Measurements from ENCODE around the gene GATA5. TPM values are rescaled to one million over a fixed set of nuclear protein-coding genes. Genes with fewer than 3 reads are reported as not detected.

GATA5 gene
- total and polyA plus RNA-seq, 9 donors = 0.08 to 5.5 (median 0.92) TPM; not detected in 2

DNA sequence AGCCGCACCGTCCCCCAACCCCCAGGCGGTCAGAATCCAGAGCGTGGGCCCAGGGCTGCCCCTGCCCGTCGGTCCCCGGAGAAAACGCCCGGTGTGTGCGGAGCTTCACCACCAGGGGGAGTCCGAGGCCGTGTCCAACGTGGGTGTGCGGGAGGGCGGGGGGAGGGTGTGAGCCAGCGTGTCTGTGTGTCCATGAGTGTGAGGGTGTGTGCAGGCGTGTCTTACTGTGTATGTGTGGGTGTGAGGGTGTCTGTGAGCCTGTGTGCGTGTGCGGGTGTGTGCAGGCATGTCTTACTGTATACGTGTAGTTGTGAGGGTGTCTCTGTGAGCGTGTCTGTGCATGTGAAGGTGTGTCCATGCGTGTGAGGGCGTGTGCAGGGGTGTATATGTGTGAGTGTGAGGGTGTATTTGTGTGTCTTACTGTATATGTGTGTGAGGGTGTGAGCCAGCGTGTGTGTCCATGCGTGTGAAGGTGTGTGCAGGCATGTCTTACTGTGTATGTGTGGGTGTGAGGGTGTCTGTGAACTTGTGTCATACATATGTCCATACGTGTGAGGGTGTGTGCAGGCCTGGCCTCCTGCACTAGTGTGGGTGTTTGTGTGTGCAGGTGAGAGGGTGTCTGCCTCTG lies 24.6 kb upstream of the GATA5 start:
- Histone ChIP-seq H3K4me3 (no peak overlapping the region), H3K27ac (no peak overlapping the region), H3K9me3 (no peaks in the 10 kb centered on the region), H3K36me3 (no peaks in the 10 kb centered on the region), H3K27me3 (no peaks in the 10 kb centered on the region), H3K4me1 (ENCODE audit: insufficient read depth) (no peaks in the 10 kb centered on the region)
- peak; percentile 66 to 84 (median 81) for DNase-seq
- WGBS, 3 donors = 18 to 21% (median 21%) methylated on average over 25 to 26 of the region's 26 CpGs
- TF ChIP-seq, protein P1, sequence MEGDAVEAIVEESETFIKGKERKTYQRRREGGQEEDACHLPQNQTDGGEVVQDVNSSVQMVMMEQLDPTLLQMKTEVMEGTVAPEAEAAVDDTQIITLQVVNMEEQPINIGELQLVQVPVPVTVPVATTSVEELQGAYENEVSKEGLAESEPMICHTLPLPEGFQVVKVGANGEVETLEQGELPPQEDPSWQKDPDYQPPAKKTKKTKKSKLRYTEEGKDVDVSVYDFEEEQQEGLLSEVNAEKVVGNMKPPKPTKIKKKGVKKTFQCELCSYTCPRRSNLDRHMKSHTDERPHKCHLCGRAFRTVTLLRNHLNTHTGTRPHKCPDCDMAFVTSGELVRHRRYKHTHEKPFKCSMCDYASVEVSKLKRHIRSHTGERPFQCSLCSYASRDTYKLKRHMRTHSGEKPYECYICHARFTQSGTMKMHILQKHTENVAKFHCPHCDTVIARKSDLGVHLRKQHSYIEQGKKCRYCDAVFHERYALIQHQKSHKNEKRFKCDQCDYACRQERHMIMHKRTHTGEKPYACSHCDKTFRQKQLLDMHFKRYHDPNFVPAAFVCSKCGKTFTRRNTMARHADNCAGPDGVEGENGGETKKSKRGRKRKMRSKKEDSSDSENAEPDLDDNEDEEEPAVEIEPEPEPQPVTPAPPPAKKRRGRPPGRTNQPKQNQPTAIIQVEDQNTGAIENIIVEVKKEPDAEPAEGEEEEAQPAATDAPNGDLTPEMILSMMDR (IDR thresholded peaks at IDR 0.05) = peak; percentile 43 to 84 (median 74)
- TF ChIP-seq POLR2A (IDR thresholded peaks at IDR 0.05) = no peak
- intact Hi-C loops (cut with DNase I) = loop anchor here (2.0 to 10.0 kb wide), 4 partner anchors 116 to 292 kb away; no protein-coding TSS in a partner anchor

DNA sequence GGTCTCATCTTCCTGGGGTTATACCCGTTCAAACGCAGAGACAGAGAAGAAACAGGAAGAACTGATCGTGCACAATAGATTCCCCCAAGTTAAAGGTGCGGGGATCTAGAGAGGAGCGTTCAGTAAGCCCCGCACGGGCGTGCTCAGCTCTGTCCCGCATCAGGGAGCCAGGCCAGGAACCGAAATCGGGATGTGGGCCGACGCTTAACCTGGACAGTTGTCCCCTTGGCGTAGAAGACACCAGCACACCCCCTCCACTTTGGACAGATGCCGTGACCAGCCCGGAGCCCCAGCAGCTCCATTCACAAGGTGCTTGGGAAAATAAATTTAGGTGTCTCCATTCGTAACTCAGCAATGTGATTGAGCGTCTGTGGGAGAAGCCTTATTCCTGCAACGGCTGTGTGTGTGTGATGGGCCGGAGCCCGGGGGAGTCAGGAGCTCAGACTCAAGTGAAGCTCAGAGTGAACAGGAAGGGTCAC lies 24.0 kb upstream of the GATA5 start:
- no peak for DNase-seq
- 52 to 60% (median 60%) methylated on average over 21 of the region's 21 CpGs for WGBS, 3 donors
- intact Hi-C loops (cut with DNase I) = loop anchor here (2.0 to 10.0 kb wide), 4 partner anchors 117 to 293 kb away; no protein-coding TSS in a partner anchor
- Histone ChIP-seq H3K27ac (no peak overlapping the region), H3K9me3 (no peaks in the 10 kb centered on the region), H3K4me3 (no peak overlapping the region), H3K4me1 (ENCODE audit: insufficient read depth) (no peaks in the 10 kb centered on the region), H3K27me3 (no peaks in the 10 kb centered on the region), H3K36me3 (no peaks in the 10 kb centered on the region)
- TF ChIP-seq, protein P1 (IDR thresholded peaks at IDR 0.05) = no peak
- TF ChIP-seq EP300 (IDR thresholded peaks at IDR 0.05) (no peak), POLR2A (IDR thresholded peaks at IDR 0.05) (no peak)

DNA sequence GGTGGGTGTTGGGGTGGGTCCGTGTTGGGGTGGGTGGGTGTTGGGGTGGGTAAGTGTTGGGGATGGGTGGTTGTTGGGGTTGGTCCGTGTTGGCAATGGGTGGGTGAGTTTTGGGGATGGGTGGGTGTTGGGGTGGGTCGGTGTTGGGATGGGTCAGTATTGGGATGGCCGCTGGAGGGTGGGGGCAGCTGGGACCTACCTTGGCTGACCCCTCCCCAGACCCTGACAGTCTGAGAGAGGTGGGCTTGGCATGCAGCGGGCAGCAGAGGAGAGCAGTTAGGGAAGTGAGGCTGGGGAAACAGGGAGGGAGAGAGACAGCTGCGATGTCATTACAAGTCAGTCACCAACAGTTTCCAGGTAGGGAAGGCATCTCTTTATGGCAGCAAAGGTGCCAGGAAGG lies 23.1 kb upstream of the GATA5 start:
- Histone ChIP-seq H3K27me3 (no peaks in the 10 kb centered on the region), H3K4me1 (ENCODE audit: insufficient read depth) (no peaks in the 10 kb centered on the region), H3K4me3 (no peak overlapping the region), H3K36me3 (no peaks in the 10 kb centered on the region), H3K27ac (no peak overlapping the region), H3K9me3 (no peaks in the 10 kb centered on the region)
- intact Hi-C loops (cut with DNase I) = loop anchor here in 1 of 4 donors (10.0 kb wide), 1 partner anchor 286 kb away; no protein-coding TSS in a partner anchor
- TF ChIP-seq EP300 (IDR thresholded peaks at IDR 0.05) = no peak
- no peak for TF ChIP-seq POLR2A (IDR thresholded peaks at IDR 0.05)
- TF ChIP-seq, protein P1 (IDR thresholded peaks at IDR 0.05) = no peak
- no peak for DNase-seq
- WGBS, 3 donors = 86 to 91% (median 90%) methylated on average over 6 of the region's 6 CpGs

DNA sequence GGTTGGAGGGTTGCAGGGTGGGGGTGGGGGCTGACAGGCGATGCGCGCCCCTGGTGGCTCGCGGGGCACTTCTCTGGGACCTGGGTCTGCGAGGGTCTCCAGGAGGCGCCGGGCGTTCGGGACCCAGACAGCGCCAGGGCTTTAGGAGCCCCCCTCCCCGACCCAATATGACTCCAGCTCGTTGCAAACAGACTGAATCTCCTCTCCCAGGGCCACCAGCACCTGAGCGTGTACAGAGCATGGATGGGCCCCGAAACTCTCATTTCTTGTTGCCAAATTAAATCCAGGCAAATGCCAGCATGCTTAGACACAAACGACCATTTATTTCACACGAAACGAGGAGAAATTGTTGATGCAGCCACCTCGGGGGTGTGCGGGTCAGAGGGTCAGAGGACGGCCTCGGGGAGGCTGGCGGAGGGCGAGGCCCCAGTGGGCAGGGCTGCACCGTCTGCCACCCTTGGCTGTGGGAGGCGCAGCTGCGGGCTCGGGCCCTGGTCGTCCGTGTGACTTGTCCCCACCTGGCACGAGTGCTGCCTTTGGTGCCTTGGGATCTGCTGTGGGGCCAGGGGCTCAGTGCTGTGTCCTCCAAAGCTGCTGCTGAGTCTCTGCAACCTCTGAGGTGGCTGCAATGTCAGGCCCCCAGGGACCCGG lies 20.9 kb upstream of the GATA5 start:
- H3K4me1 ChIP-seq (ENCODE audit: insufficient read depth) = no peaks in the 10 kb centered on the region

More for the DNA sequence above, 20.9 kb upstream of the GATA5 start:
- Histone ChIP-seq H3K4me3 (no peak overlapping the region), H3K27ac (no peak overlapping the region), H3K27me3 (no peaks in the 10 kb centered on the region), H3K36me3 (no peaks in the 10 kb centered on the region), H3K9me3 (no peaks in the 10 kb centered on the region)
- intact Hi-C loops (cut with DNase I) = loop anchor here in 1 of 4 donors (10.0 kb wide), 1 partner anchor 288 kb away; no protein-coding TSS in a partner anchor
- DNase-seq = no peak
- TF ChIP-seq, protein P1 (IDR thresholded peaks at IDR 0.05) = peak in 1 of 3 donors; percentile 18
- TF ChIP-seq EP300 (IDR thresholded peaks at IDR 0.05) = no peak
- WGBS, 3 donors = 15 to 29% (median 24%) methylated on average over 23 to 32 of the region's 32 CpGs

All from ovary (tissue), 9 donors.